KG1 (cell line): ENCODE data around the gene EPAS1.

Experiments
- DNase-seq: peaks from one replicate; lab custom pipeline; 2025; lab: John Stamatoyannopoulos, UW

EPAS1 gene

DNA sequence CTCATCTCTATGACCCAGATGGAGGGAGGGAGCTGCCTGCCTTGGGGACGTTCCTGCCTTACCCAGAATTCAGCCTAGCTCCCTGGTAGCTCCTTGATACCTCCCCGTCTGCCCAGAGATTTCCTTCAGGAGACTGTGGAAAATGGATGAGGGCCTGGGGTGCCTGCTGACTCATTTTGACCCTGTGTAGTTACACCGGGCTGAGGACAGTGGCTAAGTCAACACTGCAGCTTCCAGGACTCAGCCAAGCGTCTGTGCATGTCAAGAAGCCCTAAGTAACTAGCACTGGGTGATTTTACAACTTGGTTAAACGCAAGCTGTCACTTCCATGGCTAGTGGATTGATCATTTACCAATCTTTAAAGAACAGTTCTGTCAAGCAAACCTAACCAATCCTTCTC lies 23.3 kb upstream of the EPAS1 start:
- no peak for DNase-seq

DNA sequence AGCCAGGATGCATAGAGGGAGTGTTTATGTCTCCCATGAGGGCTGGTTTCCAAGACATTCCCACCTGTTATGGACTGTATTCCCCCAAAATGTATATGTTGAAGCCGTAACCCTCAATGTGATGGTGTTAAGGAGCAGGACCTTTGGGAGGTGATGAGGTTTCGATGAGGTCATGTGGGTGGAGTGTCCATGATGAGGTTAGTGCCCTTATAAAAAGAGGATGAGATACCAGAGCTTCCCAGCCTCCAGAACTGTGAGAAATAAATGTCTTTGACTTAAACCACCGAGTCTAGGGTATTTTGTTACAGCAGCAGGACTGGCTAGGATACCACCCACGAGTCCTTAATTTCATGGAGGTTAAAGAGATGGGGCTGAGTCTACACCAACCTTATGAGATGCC lies 22.6 kb upstream of the EPAS1 start:
- no peak for DNase-seq

- DNase-seq = no peak
Observed at GRCh38 chr2:46275995-46276394, 21.2 kb upstream of the EPAS1 start.

GRCh38 chr2:46276642-46277041 lies 20.6 kb upstream of the EPAS1 start:
- DNase-seq = no peak

DNA sequence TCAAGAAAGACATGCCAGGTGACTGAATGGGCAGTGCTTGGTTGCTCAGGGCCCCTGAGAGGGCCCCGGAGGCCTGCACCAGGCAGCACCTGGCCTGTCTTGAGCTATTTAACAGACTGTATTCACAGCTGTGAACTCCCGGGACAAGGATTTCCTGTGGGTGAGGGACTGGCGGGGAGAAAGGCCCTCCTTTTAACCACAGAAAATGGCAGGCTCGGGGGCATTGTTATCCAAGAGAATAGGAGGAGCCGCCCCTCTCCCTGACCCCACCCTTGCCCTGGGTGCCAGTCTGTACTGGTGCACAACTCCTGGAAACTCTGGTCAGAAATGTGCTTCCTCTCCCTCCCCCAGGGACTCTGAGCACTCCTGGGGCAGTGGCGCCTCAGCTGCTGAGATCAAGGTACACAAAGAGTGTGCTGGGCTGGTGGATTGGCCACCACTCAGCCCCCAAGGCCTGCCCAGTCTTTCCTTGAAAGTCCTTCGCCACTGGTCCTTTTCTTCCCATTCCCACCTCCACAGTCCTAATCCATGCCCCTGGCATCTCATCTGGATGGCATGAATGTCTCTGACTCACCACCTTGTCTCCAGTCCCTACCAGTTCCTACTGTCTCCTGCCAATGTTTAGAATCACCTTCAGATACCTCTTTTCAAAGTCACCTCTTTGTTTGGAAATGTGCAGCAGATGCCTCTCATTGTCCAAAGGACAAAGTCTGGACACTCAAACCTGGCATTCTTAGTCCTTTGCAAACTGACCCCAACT lies 19.6 kb upstream of the EPAS1 start:
- no peak for DNase-seq

DNA sequence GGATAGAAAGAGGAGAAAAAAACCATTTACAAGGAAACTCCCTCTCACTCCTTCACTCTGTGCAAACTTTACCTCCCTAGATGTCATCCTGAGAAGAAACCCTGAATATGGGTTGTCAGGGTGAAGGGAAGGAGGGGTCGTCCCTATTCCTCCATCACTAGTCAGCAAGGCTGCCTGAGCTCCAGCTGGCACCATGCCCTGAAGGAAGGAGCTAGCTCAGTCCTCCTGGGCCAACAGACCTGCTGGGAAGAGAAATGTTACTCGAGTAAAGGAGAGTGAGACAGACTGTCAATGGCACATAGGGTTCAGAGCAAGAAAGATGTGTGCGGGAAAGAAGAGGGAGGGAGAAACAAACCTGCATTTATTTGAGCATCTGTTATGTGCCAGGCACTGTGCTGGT lies 18.3 kb upstream of the EPAS1 start:
- no peak for DNase-seq

DNA sequence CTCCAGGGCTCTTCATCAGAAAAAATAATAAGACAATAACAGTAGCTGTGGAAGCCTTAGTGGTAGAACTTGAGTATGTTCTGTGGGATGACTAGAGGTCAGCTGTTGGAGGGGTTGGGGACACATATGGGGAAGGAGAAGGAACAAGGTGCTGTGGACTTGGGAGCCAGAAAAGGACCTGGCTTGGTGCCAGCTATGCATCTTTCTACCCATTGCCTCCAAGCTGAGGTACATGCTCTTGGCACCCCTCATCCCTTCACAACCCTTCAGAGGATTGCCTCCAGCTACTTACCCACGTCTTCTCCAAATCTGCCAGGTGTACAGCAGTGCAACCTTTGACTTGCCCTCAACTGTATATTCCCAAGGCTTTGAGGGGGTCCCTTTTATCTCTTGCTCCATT lies 15.3 kb upstream of the EPAS1 start:
- no peak for DNase-seq

DNA sequence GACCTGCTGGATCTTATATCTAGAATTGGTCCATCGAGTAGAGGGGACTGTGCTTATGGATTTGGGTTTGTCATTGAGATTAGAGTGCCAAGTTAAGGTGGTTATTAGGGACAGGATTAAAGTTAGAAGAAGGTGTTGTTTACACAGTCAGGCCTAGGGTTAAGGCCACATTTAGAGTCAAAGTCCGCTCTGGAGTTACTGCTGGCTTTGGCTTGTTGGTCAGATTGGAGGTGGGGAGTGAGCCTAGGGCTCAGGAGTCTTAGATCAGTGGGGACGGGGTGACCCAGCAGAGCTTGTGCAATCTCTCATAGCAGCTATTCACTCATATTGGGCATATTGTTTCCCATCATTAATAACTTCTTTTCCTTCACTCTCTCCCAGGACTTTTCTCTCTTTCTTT lies 13.5 kb upstream of the EPAS1 start:
- DNase-seq = no peak

DNA sequence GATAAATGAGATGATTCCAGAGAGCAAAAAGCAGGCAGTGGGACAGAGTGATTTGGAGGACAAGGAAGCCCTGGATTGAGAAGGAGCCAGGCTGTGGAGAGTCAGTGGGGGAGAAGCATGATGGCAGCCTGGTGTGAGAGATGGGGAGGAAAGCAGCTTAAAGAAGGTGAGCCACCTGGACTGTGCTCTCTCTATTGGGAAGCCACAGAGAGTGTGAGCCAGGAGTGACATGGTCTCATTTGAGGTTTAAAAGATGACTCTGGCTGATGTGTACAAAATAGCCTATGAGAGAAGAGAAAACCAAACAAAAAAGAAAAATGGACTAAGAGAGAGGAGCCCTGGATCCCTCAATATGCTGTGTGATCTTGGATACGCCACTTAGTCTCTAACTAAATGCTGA lies 12.9 kb upstream of the EPAS1 start:
- no peak for DNase-seq

DNA sequence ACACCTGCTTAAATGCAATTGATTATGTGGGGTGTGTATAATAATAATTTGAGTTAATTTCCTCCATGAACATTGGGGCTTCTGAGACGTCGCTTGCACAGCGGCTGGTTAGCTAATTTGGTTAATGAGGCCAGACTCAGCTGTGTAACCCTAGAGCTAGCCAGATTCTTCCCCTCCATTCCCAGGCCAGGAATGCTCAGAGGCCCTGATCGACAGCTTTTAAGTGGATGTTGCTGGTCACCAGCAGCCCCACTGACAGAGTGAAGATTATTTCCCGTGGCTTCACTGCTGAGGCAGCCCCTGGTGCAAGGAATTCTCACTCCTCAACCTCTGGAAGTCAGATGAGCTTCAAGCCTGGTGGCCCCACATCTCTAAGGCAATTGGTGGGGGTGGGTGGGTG lies 12.4 kb upstream of the EPAS1 start:
- no peak for DNase-seq

- no peak for DNase-seq
Observed at GRCh38 chr2:46286715-46287114, 10.5 kb upstream of the EPAS1 start.

DNA sequence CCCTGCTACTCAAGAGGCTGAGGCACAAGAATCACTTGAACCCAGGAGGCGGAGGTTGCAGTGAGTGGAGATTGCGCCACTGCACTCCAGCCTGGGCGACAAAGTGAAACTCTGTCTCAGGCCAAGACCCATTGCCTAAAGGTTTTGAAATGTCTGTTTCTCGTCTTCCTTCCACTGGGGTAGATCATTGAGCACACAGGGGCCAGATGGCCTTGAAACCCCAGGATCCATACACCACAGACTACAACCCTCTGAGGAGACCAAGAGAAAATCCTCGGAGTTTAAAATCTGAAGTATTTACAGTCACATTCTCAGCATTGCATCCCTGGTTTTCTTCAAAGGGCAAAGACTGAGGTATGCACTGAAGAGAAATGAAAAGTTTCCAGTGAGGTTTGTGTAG lies 7.1 kb upstream of the EPAS1 start:
- DNase-seq = no peak

DNA sequence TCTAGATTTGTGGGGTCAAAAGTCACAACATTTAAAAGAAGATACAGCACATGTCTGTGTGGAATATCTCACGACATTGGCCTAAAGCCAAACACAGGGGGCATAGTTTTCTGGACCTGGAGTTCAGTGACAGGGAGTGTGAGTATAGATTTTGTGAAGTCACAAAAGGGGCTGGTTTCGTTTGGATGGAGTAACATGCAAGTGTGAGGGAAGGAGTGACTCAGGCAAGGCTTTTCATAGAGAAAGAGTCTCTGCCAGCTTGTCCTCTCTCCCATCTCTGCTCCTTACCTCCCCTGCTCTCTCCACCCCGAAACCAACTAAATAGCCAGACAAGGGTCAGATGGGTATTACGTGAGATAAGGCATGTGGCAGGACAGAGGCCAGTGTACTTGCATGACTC lies 3.7 kb upstream of the EPAS1 start:
- DNase-seq = no peak

DNA sequence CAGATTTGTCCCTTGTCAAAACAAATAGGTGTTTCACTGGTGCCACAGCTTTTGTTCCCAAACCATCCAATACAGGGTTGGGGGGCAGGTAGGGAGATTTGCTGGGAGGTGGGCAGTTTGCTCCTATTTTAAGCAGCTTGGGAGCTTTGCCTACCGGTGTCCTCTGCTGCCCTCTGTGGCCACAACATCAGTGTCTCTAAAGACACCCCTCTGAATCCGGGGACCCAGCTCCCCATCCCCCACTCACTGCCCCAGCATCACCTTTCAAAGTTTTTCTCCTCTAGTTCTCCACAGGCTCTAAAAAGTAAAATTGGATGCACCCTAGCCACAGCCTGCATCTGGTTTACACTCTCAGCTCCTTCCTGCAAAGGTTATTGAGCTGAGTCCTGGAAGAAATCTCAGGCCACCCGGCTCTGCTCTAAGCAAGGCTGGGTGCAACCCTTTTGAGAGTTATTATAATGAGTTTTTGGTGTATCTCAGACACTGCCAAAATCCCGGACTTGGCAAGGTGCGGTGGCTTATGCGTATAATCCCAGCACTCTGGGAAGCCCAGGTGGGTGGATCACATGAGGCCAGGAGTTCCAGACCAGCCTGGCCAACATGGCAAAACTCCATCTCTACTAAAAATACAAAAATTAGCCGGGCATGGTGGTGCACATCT lies 2.9 kb upstream of the EPAS1 start:
- DNase-seq = no peak

- DNase-seq = no peak
Observed at GRCh38 chr2:46296216-46296839, 879 bp upstream of the EPAS1 start.

- no peak for DNase-seq
Observed at GRCh38 chr2:46297546-46298271, 502 bp downstream of the EPAS1 start.

- DNase-seq = no peak
Observed at GRCh38 chr2:46298272-46298521, 990 bp downstream of the EPAS1 start.

- DNase-seq = no peak
Observed at GRCh38 chr2:46298522-46299353, 1.5 kb downstream of the EPAS1 start.

DNA sequence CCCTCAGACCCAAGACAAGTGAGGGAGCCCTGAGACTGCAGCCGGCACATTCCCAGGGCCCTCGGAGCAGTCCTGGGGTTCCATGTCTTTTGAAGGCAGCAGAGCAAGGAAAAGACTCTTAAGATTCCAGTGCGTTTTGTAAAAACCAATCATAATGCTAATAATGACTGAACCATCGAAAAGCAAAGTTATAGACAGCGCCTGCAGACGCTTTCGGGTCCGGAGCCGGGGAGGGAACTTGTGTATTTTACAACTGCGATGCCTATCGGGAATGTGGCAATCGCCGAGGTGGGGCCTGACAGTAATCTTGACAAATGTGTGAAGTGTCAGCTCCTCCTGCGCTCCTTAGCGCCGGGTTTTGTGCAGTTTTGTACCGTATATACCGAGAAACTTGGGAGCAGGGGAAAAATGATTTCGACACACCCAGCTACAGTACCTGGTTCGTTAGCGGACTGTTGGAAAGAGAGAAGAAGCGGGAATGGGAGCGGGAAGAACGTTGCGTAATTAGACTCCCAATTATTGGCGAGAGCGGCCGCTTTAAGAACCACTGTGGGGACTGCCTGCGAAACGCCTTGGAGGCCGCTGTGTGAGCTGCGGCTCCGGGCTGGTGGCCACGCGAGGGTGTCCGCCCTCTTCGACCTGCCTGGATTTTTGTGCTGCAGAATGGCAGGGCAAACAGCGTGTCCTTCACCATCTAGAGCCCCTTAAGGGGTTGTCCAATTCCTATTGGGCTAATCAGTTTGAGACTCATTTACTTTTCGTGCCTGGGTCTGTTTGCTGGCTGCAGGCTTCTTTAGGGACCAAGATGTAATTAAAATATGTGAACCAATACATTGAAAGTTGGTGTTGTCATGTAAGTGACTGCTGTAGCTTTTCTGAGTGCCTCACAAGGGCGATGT lies 2.4 kb downstream of the EPAS1 start:
- no peak for DNase-seq

GRCh38 chr2:46300406-46300832 lies 3.2 kb downstream of the EPAS1 start:
- no peak for DNase-seq
